ENCODE data around the gene ADAMTS12.

The ADAMTS12 gene

GRCh38 chr5:33891788-33892619 is at the start of gene ADAMTS12:
ADAMTS12 (minus strand) TSS chr5:33891990; CDS start chr5:33891856, 134 bp downstream.
- H3K4me3 ChIP-seq (ENCODE audit: low read depth, low read length), result no peak within 1 kb of the TSS
- no peak for DNase-seq (ENCODE audit: low read depth)
- TF ChIP-seq, protein P1, sequence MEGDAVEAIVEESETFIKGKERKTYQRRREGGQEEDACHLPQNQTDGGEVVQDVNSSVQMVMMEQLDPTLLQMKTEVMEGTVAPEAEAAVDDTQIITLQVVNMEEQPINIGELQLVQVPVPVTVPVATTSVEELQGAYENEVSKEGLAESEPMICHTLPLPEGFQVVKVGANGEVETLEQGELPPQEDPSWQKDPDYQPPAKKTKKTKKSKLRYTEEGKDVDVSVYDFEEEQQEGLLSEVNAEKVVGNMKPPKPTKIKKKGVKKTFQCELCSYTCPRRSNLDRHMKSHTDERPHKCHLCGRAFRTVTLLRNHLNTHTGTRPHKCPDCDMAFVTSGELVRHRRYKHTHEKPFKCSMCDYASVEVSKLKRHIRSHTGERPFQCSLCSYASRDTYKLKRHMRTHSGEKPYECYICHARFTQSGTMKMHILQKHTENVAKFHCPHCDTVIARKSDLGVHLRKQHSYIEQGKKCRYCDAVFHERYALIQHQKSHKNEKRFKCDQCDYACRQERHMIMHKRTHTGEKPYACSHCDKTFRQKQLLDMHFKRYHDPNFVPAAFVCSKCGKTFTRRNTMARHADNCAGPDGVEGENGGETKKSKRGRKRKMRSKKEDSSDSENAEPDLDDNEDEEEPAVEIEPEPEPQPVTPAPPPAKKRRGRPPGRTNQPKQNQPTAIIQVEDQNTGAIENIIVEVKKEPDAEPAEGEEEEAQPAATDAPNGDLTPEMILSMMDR (IDR thresholded peaks at IDR 0.05; ENCODE audit: control insufficient read depth, extremely low read depth, insufficient read depth), result no peak

GRCh38 chr5:33941090-33941489 is 49.3 kb upstream of the ADAMTS12 start:
- TF ChIP-seq, protein P1 (IDR thresholded peaks at IDR 0.05; ENCODE audit: control insufficient read depth, extremely low read depth, insufficient read depth), result no peak
- no peak for DNase-seq (ENCODE audit: low read depth)
- H3K4me3 ChIP-seq (ENCODE audit: low read depth, low read length), result no peak overlapping the region

- DNase-seq (ENCODE audit: low read depth), result no peak
- TF ChIP-seq, protein P1 (IDR thresholded peaks at IDR 0.05; ENCODE audit: control insufficient read depth, extremely low read depth, insufficient read depth), result no peak
- H3K4me3 ChIP-seq (ENCODE audit: low read depth, low read length), result no peak overlapping the region
These were observed 47.9 kb upstream of the ADAMTS12 start for GRCh38 chr5:33939556-33940262.

GRCh38 chr5:33938881-33939280 is 47.1 kb upstream of the ADAMTS12 start:
- TF ChIP-seq, protein P1 (IDR thresholded peaks at IDR 0.05; ENCODE audit: control insufficient read depth, extremely low read depth, insufficient read depth), result no peak
- DNase-seq (ENCODE audit: low read depth), result no peak
- H3K4me3 ChIP-seq (ENCODE audit: low read depth, low read length), result no peak overlapping the region

- no peak overlapping the region for H3K4me3 ChIP-seq (ENCODE audit: low read depth, low read length)
- no peak for DNase-seq (ENCODE audit: low read depth)
- TF ChIP-seq, protein P1 (IDR thresholded peaks at IDR 0.05; ENCODE audit: control insufficient read depth, extremely low read depth, insufficient read depth), result no peak
These were observed 46.7 kb upstream of the ADAMTS12 start for GRCh38 chr5:33938507-33938796.

GRCh38 chr5:33937707-33938506 is 46.1 kb upstream of the ADAMTS12 start:
- H3K4me3 ChIP-seq (ENCODE audit: low read depth, low read length), result no peak overlapping the region
- TF ChIP-seq, protein P1 (IDR thresholded peaks at IDR 0.05; ENCODE audit: control insufficient read depth, extremely low read depth, insufficient read depth), result no peak
- DNase-seq (ENCODE audit: low read depth), result no peak
